ENCODE results near the gene NECAB2.

The NECAB2 gene

DNA sequence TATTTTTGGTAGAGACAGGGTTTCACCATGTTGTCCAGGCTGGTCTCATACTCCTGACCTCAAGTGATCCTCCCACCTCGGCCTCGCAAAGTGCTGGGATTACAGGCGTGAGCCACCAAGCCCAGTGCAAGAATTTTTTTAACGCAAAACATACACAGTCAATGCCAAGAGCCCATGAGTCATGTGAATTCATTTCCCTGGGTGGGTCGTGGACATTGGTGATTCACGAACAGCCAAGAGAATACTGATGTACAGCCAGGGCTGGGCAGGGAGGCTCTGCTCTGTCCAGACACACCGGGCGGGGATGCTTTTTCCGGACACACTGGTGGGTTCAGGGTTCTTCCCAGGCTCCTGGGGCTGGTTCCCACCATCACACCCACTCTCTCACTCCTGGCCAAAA, 56.8 kb downstream of the NECAB2 start:
- peak; percentile 35 for DNase-seq (ENCODE audit: low read depth, low spot score)

DNA sequence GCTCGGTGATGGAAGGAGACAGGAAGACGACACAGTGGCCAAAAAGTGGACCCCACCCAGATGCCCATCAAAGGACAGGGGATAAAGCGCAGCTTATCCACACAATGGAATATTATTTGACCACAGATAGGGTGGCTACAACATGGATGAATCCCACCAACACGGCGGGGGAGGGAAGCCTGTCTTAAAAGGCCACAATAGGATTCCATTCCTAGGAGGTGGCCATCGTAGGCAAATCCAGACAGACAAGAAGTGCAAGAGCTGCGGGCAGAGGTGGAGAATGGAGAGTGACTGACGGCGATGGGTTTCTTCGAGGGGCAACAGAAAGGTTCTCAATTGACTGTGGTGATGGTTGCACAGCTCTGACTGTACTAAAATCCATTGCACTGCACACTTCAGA, 58.6 kb downstream of the NECAB2 start:
- no peak for DNase-seq (ENCODE audit: low read depth, low spot score)

DNA sequence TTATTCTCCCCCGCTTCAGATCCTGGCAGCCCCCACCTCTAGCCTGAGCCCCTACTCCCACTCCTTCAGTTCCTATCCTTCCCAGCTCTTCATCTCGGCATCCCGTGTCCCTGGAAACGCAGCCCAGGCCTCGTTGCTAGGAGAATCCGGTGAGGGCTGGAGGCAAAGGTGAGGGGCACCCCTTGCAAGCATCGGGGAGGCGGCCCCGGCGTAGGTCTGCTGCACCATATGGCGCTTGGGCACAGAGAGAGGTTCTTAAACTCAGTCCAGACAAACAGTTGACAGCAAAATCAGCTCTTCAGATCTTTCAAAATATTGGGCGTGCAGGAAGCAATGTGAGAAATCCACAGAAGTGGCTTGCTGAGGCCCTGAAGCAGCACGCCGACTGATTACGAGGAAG, 59.6 kb downstream of the NECAB2 start:
- no peak for DNase-seq (ENCODE audit: low read depth, low spot score)

DNA sequence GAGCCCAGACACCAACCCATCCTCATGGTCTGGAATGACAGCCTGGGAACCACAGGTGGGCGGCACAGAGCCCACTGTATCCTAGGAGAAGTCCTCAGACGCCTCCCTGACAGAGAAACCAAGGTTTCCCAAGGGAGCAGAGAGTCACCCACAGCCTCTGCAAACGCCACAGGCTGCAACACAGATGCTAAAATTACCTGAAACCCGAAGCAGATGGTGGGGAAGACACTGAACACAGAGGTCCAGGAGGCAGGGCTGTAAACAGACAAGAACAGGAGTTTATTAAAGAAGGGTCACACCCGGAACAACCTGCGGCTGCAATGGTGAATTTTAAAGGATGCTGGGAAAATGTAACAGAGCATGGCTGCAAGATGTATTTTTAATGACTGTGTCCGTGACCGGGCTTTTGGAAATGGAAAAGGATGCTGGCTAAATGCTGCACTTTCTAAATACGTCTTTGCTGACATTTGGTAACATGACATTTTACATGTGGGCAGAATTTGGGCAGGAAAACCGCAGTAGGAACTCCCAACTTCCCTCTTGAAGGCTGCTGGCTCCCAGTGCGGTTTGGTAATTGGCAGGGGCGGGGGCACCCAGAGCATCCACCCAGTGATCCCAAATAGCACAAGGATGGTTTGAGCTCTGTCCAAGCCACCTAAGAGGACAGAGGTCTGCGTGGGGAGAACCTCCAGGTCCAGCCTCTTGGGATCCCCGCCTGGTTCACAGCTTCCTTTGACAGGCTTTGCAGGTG, 61.4 kb downstream of the NECAB2 start:
- DNase-seq (ENCODE audit: low read depth, low spot score), result no peak

DNA sequence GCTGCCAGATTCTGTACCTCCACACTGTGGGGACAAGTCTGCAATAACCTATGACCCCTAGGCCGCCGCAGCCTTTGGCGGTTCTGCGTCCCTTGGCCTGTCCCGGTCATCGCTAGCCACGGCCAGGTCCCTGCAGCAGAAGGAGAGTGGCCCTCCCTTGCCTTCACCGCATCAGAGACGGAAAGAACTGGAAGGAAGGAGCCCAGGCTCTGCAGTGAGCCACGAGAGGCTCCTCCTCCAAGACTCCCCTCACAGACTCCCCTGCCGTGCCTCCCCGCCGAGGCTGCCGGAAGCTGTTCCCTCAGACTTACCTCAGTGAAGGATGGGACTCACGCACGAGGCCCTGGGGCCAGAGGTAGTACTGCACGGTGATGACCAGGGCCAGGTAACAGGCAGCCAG, 63.5 kb downstream of the NECAB2 start:
- DNase-seq (ENCODE audit: low read depth, low spot score), result no peak

DNA sequence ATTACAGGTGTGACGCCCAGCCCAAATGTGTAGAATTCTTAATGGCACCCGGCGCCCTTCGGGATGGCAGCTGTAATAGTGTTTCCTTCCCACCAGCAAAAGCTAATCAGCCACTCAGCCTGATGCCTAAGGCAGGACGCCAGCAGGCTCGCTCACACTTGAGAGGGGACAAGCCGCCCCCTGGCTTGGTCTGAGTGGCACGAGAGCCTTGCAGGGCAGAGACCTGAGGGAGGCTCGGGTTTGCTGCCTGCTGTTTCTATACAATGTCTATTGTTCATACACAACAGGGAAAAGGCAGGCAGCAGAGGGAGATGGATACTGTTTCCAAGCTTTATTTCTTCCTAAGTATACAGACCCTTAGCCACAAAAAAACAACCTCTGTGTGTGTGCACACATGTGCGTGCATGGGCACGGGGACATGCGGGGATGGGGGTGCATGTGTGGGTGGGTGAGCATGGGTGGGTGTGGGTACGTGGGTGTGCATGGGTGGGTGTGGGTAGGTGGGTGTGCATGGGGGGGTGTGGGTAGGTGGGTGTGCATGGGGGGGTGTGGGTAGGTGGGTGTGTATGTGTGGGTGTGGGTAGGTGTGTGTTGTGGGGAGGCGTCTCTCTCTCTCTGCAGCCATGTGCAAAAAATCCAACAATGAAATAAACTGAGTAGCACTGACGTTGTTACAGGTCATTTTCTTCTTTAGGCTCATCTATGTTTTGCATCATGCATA, 64.6 kb downstream of the NECAB2 start:
- DNase-seq (ENCODE audit: low read depth, low spot score), result no peak

DNA sequence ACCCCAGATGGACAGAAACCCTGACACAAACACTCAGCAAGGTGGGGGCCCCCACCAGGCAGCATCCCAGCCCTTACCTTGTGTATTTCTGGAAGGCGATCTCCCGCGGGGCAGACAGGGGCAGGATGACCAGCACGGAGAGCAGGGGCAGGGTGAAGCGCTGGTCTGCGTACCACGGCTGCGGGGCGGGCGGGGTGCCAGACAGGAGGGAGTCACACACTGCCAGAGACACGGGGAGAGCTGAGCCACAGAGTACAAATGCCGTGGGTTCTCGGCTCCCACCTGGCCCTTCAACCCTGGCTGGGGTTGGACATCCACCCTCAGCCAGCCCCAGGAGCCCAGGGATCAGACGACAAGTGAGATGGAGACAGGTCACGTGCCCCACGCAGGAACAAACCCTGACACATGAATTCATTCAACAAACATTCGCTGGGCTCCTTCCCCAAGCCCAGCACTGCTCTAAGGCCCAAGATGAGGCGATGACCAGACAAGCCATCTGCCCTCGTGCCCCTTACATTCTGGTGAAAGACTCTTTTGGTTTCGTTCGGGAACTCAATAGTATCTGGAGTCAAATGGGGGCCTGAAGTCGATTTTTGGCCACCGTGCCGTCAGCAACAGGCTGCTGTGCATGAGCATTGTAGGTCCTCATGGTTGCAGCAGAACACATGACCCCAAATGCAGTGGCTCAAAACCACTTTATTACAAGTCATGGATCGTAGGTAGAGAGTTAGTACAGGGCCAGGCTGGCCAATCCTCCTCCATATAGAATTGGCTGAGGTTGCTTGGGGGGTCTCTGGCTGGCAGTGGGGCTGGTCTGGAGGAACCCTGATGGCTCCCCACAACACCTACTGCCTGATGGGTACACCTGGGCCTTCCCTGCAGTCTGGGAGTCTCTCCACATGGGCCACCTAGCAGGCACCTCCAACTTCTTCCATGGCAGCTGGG, 65.5 kb downstream of the NECAB2 start:
- DNase-seq (ENCODE audit: low read depth, low spot score), result no peak

DNA sequence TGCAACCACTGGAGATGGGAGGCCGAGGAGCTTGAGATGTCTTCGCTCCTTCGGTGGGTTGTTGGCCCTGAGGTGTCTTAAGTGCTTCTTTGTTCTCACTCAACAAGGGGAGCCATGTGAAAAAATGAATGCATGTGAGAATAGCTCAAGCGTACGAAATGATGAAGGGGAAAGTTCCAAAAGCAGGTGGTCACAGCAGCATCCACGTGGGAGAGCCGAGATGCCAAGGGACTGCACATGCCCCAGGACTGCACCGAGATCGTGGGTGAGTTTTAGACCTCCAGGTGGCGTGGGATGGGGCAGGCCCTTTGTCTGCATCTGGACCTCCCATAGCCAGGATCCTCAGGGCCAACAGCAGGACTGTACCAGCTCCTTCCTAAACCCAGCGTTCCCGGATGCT, 66.5 kb downstream of the NECAB2 start:
- no peak for DNase-seq (ENCODE audit: low read depth, low spot score)

DNA sequence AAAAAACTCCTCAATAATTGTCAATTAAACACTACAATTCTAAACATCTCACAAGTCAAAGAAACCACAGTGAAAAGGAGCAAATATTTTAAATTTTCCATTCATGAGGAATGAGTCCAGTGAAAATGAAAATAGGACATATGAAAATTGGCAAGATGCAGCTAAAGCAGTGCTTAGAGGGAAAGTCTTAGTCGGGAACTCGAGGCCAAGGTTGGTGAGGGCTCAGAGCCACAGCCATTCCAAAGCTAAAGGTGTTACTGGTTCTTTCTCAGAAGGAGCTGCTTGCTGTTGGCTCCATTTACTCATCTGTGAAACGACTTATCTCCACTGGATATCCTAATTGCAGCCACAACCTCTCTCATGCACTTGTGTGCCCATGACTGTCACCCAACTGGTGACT, 68.1 kb downstream of the NECAB2 start:
- DNase-seq (ENCODE audit: low read depth, low spot score), result no peak

DNA sequence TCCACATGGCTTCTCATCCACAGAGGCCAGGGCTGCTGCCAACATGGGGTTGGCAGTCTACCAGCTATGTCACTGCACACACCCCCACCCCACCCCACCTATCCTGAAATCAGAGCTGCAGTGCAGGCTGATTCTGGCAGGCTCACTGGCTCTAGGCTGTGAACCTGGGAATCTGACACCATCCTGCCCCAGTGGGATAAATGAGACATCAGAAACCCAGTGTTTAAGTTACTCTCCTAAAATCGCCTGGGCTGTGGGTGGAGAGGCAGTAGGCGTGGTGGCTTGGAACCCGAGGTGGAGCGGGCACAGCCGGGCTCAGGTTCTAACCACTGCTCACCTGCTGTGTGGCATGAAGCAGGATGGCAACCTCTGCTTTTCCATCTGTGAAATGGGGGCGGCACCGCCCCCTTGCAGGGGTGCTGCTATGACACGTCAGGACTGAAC, 69.0 kb downstream of the NECAB2 start:
- DNase-seq (ENCODE audit: low read depth, low spot score), result no peak

DNA sequence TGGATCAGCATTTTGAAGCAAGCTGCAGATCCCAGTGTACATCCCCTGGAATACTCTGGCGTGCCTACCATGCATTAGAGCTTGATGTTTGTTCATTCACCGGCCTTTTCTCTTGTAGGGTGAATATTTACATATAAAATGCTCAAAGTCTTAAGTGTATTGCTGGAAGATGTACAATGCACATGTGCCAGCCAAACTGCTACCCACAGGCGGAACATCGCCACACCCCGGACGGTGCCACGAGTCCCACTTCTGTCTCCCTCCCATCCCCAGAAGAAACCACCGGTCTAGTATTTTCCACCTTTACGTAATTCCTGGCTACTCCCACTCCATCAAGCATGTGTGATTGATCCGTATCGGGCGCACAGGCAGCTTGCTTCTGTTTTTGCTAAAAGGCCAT, 70.4 kb downstream of the NECAB2 start:
- DNase-seq (ENCODE audit: low read depth, low spot score), result no peak

DNA sequence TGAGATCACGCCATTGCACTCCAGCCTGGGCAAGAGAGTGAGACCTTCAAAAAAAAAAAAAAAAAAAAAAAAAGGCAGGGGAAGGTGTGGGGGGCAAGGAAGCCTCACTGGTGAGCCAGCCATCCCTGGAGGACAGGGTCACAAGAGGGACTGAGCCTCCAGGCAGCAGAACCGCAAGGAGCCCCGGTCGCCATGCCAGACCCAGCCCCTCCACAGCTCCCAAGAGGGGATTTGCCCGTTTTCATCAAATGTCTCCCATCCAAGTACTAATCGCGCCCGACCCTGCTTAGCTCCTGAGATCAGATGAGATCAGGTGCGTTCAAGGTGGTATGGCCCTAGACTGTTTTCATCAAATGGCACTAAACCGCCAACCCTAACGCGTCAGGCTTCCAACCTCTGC, 71.7 kb downstream of the NECAB2 start:
- DNase-seq (ENCODE audit: low read depth, low spot score), result no peak

DNA sequence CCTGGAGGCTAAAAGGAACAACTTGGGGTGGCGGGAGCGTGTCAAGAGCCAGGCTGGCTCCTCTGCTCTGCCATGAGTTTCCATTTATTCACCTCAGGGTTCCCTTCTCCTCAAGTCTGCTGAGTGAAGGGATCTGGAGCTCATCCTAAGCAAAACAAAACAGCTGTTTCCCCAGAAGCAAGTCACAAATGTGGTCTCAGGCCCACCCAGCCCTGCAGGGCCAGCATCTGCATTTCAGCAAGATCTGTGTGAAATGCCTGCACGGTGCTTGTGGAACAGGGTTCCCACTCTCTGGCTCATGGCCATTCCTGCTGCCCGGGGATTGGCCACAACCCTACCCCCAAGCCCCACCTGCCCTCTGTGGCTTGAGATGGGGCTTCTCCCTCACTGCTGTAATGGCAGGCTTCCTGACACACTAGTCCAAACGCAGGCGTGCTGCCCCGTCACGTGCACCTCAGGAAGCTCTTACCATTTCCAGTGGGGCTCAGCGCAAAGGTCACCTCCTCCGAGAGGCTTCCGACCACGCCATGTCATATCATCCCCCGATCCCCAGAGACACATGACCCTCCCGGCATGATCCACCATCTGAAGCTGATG, 72.3 kb downstream of the NECAB2 start:
- DNase-seq (ENCODE audit: low read depth, low spot score), result no peak

DNA sequence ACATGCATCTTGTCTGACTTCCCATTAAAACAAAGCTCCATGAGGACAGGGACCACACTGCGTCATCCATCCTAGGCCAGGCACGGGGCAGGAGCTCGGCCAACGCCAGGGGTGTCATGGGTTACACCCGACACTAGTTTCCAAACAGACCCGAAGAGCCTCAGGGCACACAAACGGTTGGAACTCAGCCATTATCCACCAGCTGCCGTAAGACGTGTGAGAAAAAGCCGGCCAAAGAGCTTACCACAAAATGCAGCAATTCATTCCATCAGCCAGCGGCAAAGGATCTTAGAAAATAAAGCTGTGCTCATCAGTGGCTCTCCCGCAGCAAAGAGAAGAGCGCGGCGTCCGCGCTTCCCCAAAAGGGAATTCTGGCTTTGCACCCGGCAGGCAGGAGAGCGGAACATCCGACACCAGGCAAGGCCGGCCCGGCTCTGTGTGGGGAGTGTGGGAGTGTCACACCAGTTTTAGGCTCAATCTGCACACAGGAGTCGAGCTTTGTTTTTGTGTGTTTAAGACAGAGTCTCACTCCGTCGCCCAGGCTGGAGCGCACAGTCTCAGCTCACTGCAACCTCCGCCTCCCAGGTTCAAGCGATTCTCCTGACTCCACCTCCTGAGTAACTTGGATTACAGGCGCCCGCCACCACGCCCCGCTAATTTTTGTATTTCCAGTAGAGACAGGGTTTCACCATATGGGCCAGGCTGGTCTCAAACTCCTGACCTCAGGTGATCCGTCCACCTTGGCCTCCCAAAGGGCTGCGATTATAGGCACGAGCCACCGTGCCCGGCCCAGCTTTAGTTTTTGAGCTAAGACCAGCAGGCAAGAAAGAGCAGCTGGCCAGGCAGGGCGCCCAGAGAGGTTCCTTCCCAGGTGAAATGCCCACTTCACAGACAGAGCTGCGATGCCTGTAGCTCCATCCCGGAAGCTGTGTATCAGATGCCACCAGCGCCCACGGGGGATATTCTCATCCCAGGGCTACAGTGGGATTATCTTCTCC, 73.1 kb downstream of the NECAB2 start:
- DNase-seq (ENCODE audit: low read depth, low spot score), result peak; percentile 78

DNA sequence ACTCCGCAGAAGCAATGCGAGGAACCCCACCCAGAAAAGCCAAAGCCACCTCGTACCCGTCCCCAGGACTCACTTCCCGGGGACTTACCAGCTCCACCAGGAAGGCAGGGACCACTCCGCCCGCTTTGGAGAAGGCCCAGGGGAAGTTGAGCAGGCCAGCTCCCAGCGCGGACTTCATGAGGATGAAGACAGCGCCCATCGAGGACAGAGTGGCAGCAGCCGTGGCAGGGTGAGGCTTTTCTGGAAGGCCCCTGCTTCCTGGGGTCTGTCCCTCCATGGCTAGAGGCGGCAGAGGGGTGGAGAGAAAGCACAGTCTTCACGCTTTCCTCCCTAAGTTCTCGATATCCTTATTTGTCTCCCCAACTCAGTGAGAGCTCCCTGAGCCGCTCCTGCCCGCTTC, 73.8 kb downstream of the NECAB2 start:
- DNase-seq (ENCODE audit: low read depth, low spot score), result no peak

DNA sequence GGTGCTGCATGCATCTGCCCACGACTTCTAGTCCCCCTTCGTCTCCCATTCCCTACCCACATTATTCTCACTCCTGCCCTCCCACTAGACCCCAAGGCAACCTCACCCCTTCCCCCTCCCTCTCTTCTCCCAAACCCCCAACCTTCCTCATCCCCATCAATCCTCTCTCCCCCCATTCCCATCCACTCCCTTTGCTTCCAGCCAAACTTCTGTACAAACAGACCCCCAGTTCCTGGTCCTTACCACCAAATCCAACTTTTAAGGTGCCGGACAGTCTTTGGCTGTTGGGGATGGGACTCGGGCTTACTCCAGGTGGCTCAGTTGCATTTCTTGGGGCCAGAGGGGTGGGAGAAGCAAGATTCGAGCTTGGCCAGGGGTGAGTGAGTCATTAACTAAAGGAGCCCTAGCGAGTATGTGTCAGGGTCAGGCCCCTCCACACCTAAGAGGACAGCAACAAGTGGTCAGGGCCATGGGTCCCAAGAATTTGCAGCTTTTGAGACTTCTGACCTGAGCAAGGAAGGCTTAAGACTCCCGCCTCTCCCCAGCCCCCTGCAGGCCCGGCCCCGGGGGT, 74.3 kb downstream of the NECAB2 start, which contains the start of gene SLC38A8:
SLC38A8 (minus strand) TSS at position 488 of the 571 bp plus-strand sequence. CDS start 638 bp downstream, outside the sequence.
- DNase-seq (ENCODE audit: low read depth, low spot score), result no peak

DNA sequence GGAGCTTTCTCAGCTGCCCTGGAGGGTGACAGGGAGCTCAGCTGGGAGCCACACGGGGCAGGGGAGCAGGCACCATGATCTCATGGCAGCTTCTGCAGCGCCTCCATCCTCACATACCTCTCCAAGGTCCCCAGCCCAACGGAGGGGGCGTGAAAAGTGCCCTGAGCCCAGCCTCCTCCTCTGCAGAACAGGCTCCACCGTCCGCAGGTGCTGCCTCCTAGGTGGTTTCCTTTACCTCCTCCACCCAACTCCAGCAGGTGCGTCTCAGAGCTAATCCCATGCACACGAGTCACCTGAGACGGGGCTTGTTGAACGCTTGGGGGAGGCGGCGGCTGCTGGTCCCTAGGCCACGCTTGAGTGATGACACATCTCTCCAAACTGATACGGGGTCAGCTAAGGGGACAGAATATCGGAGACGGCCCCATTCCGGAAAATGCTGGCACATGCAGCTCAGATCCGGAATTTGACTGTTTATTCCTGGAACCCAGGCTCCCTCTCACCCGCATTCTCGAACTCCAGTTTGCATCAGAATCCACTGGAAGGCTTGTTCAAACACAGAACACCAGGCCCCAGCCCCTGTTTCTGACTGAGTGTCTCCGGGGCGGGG, 74.9 kb downstream of the NECAB2 start:
- no peak for DNase-seq (ENCODE audit: low read depth, low spot score)

DNA sequence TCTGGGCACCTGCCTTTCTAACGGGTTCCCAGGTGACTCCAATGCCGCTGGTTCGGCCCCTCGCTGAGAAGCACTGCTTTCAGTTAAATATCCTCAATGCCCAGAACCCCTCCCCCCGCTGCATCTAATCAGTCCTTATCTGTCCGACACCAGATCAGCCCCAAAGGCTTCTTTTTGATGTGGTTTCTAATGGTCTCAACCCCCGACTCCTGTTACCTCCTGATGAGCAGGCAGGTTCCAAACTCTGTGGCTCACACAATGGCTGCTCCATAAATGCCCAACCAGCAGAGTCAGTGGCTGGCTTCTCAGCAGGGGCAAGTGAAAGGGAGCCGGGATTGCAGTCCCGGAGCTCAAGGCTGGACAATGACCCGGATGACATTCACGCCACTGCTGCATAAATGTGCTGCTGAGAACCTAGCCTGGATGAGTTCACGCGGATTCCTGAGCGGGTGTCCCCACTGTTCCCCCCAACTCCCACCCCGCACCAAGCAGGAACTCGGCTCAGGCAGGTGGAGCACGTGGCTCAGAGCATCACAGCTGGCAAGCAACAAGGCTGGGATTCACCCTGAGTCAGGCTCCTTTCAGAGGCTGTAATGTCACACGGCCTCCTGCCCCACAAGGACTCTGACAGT, 75.6 kb downstream of the NECAB2 start:
- DNase-seq (ENCODE audit: low read depth, low spot score), result peak; percentile 39

DNA sequence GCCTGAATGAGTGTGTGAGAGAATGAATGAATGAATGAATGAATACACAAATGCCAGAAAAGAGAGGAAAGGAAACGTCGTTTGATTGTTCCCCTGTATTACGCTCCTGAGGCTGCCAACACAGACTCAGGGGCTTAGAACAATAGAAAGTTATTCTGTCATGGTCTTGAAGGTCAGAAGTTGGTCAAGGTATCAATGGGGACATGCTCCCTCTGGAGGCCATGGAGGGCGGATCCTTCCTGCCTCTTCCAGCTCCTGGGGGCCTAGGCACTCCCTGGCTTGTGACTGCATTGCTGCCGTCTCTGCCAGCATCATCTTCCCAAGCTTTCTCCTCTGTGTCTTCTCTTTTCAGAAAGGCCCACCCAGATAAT, 76.1 kb downstream of the NECAB2 start:
- DNase-seq (ENCODE audit: low read depth, low spot score), result no peak
